H9 (cell line): Measurements from ENCODE around the gene MAN1B1. TPM values are rescaled to one million over a fixed set of nuclear protein-coding genes. Genes with fewer than 3 reads are reported as not detected.

ENCODE experiments used
- DNase-seq: peaks from one replicate; pipeline ENCODE4 v3.0.0-alpha.2; 2017
- H2AFZ ChIP-seq: one replicate; pipeline ENCODE4 v1.6.1; 2013; ENCODE audit warnings: mild to moderate bottlenecking, low read length, control low read depth, moderate library complexity
- H2AK5ac ChIP-seq: 2 replicates; pipeline ENCODE4 v1.6.1; 2013; ENCODE audit warnings: low read length, control low read depth, mixed read lengths; ENCODE audit not compliant: insufficient read length
- H2BK120ac ChIP-seq: one replicate; pipeline ENCODE4 v1.6.1; 2013; ENCODE audit warnings: low read depth, mild to moderate bottlenecking, low read length, control low read depth, inconsistent platforms; ENCODE audit not compliant: poor library complexity, severe bottlenecking
- H2BK12ac ChIP-seq: 2 replicates; pipeline ENCODE4 v1.6.1; 2013; ENCODE audit warnings: low read length, control low read depth, mixed read lengths, low read depth; ENCODE audit not compliant: insufficient read length
- H2BK15ac ChIP-seq: 2 replicates; pipeline ENCODE4 v1.6.1; 2013; ENCODE audit warnings: low read depth, low read length, control low read depth
- H2BK20ac ChIP-seq: one replicate; pipeline ENCODE4 v1.6.1; 2013; ENCODE audit warnings: low read depth, mild to moderate bottlenecking, low read length, control low read depth, inconsistent platforms; ENCODE audit not compliant: poor library complexity, severe bottlenecking
- H2BK5ac ChIP-seq: 2 replicates; pipeline ENCODE4 v1.6.1; 2013; ENCODE audit warnings: low read length, control low read depth, mixed read lengths; ENCODE audit not compliant: insufficient read length
- H3K14ac ChIP-seq: 2 replicates; pipeline ENCODE4 v1.6.1; 2013; ENCODE audit warnings: low read length, control low read depth; ENCODE audit not compliant: insufficient read depth
- H3K18ac ChIP-seq: 2 replicates; pipeline ENCODE4 v1.6.1; 2013; ENCODE audit warnings: low read depth, mild to moderate bottlenecking, mixed read lengths, low read length, control low read depth; ENCODE audit not compliant: insufficient read length
- H3K23ac ChIP-seq: 2 replicates; pipeline ENCODE4 v1.6.1; 2013; ENCODE audit warnings: low read length, control low read depth, mixed read lengths, low read depth; ENCODE audit not compliant: insufficient read length
- H3K23me2 ChIP-seq: 2 replicates; pipeline ENCODE4 v1.6.1; 2013; ENCODE audit warnings: low read depth, mild to moderate bottlenecking, mixed read lengths, low read length, control low read depth; ENCODE audit not compliant: insufficient read length, poor library complexity, severe bottlenecking
- H3K27ac ChIP-seq: 2 replicates; pipeline ENCODE4 v1.5.1; 2013; ENCODE audit warnings: low read length, control low read depth, mixed read lengths, low read depth; ENCODE audit not compliant: insufficient read length
- H3K27me3 ChIP-seq: 2 replicates; pipeline ENCODE4 v1.6.1; 2013; ENCODE audit warnings: low read length, control low read depth, inconsistent platforms; ENCODE audit not compliant: insufficient read depth
- H3K4ac ChIP-seq: 2 replicates; pipeline ENCODE4 v1.6.1; 2013; ENCODE audit warnings: low read depth, mild to moderate bottlenecking, control low read depth, inconsistent platforms, low read length, moderate library complexity
- H3K4me1 ChIP-seq: 2 replicates; pipeline ENCODE4 v1.6.1; 2013; ENCODE audit warnings: low read length, control low read depth, inconsistent platforms; ENCODE audit not compliant: insufficient read depth
- H3K4me2 ChIP-seq: 2 replicates; pipeline ENCODE4 v1.6.1; 2013; ENCODE audit warnings: low read length, control low read depth, mixed read lengths; ENCODE audit not compliant: insufficient read length, insufficient read depth
- H3K56ac ChIP-seq: 2 replicates; pipeline ENCODE4 v1.6.1; 2013; ENCODE audit warnings: low read depth, mild to moderate bottlenecking, mixed read lengths, low read length, control low read depth; ENCODE audit not compliant: insufficient read length
- H3K79me1 ChIP-seq: 2 replicates; pipeline ENCODE4 v1.6.1; 2013; ENCODE audit warnings: low read depth, mild to moderate bottlenecking, moderate library complexity, low read length, control low read depth, inconsistent platforms; ENCODE audit not compliant: insufficient read depth, poor library complexity, severe bottlenecking
- H3K79me2 ChIP-seq: 2 replicates; pipeline ENCODE4 v1.6.1; 2013; ENCODE audit warnings: low read length, control low read depth, inconsistent platforms; ENCODE audit not compliant: insufficient read depth
- H3K9ac ChIP-seq: 2 replicates; pipeline ENCODE4 v1.6.1; 2013; ENCODE audit warnings: low read length, control low read depth, mixed read lengths; ENCODE audit not compliant: insufficient read length; ENCODE audit errors: extremely low read depth
- H3K9me3 ChIP-seq: one replicate; pipeline ENCODE4 v1.6.1; 2013; ENCODE audit warnings: low read depth, low read length, inconsistent platforms; ENCODE audit not compliant: control insufficient read depth
- H3T11ph ChIP-seq: one replicate; pipeline ENCODE4 v1.6.1; 2013; ENCODE audit warnings: mild to moderate bottlenecking, low read length, control low read depth, inconsistent platforms
- H4K20me1 ChIP-seq: one replicate; pipeline ENCODE4 v1.6.1; 2013; ENCODE audit not compliant: control insufficient read depth, insufficient read length, insufficient read depth
- H4K5ac ChIP-seq: 2 replicates; pipeline ENCODE4 v1.6.1; 2013; ENCODE audit warnings: low read depth, mild to moderate bottlenecking, mixed read lengths, low read length, control low read depth; ENCODE audit not compliant: insufficient read length
- H4K8ac ChIP-seq: replicated peaks from 2 replicates; pipeline ENCODE4 v1.6.1; 2013; ENCODE audit warnings: low read length, control low read depth, mixed read lengths, low read depth; ENCODE audit not compliant: insufficient read length
- H4K91ac ChIP-seq: 2 replicates; pipeline ENCODE4 v1.6.1; 2013; ENCODE audit warnings: low read depth, mild to moderate bottlenecking, moderate library complexity, mixed read lengths, low read length, control low read depth; ENCODE audit not compliant: insufficient read length
- H3K27ac Mint-ChIP-seq, 3 experiments: 2 replicates in 2 of 3; 3 replicates in 1 of 3; pipeline ENCODE4 v1.8.0; 2020 to 2021; ENCODE audit warnings: mixed read lengths in 3 of 3, mild to moderate bottlenecking in 1 of 3, moderate library complexity in 1 of 3
- H3K27me3 Mint-ChIP-seq: 2 replicates; pipeline ENCODE4 v1.8.0; 2021; ENCODE audit warnings: low read depth, mild to moderate bottlenecking, moderate library complexity, mixed read lengths
- H3K36me3 Mint-ChIP-seq, 3 experiments: 2 replicates in 2 of 3; 3 replicates in 1 of 3; pipeline ENCODE4 v1.8.0; 2020 to 2021; ENCODE audit warnings: low read depth in 3 of 3, mixed read lengths in 3 of 3; ENCODE audit not compliant: insufficient read depth in 1 of 3
- H3K4me1 Mint-ChIP-seq, 2 experiments: 2 replicates each; pipeline ENCODE4 v1.8.0; 2020; ENCODE audit warnings: mixed read lengths in 2 of 2
- H3K4me3 Mint-ChIP-seq, 2 experiments: 2 replicates in 1 of 2; 3 replicates in 1 of 2; pipeline ENCODE4 v1.8.0; 2020 to 2021; ENCODE audit warnings: mild to moderate bottlenecking in 2 of 2, mixed read lengths in 2 of 2, moderate library complexity in 1 of 2
- H3K9me3 Mint-ChIP-seq, 2 experiments: 2 replicates in 1 of 2; 3 replicates in 1 of 2; pipeline ENCODE4 v1.8.0; 2020; ENCODE audit warnings: mild to moderate bottlenecking in 2 of 2, mixed read lengths in 2 of 2, moderate library complexity in 1 of 2
- WGBS: extraction: QIAGEN DNeasy Blood & Tissue Kit; methylation state at CpG from one replicate; pipeline ENCODE4 v1.1.7; 2013; ENCODE audit warnings: missing lambda C conversion rate, low lambda C conversion rate, mixed read lengths; ENCODE audit not compliant: insufficient read length; ENCODE audit errors: extremely low coverage; 5-methylcytosine and 5-hydroxymethylcytosine counted together
- total RNA-seq: library from RNA; stranded (reverse); gene quantifications from 2 replicates; pipeline ENCODE4 v1.2.1, GENCODE V29; 2021
- TF ChIP-seq, protein P1 (sequence below): fragments of 200-600 bp; sonication (generic); conservative IDR thresholded peaks from 3 replicates; pipeline ENCODE4 v1.8.0; 2021; ENCODE audit warnings: antibody characterized with exemption, mild to moderate bottlenecking

MAN1B1 gene
- total RNA-seq, 1 experiment from 2014 or later, result 34.9 TPM

DNA sequence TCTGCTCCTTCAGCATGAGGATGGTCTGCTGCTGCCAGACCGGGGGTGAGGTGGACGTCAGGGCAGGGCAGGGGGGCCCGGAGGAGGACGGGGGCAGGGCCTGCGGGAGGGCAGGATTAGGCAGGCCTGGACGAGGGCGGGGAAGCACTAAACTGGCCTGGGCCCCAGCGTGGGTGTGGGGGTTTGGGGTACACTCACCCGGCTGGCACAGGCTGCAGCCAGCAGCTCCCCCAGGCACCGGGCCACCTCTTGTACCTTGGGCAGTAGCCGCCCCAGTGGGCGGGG is 22.0 kb upstream of the MAN1B1 start:
- H2BK20ac ChIP-seq, result no peak overlapping the region
- Mint-ChIP-seq H3K27me3 (peaks cover 2% of the 10 kb centered on the region; the same call in 1 of the 2 replicates), H3K9me3 (no peaks in the 10 kb centered on the region), H3K4me3 (no peak overlapping the region), H3K27ac (no peak overlapping the region), H3K36me3 (peaks cover 0 to 5% (median 4%) of the 10 kb centered on the region in 3 experiments; a peak in 4 of 7 replicates), H3K4me1 (peaks cover 8 to 17% of the 10 kb centered on the region in 2 experiments)
- H3K27ac ChIP-seq, result no peak overlapping the region
- no peak overlapping the region for H2BK5ac ChIP-seq
- H4K20me1 ChIP-seq, result peaks cover 4% of the 10 kb centered on the region
- no CpG with 5 or more reads among the region's 12 CpGs for WGBS
- H2AK5ac ChIP-seq, result no peak overlapping the region
- TF ChIP-seq, protein P1, sequence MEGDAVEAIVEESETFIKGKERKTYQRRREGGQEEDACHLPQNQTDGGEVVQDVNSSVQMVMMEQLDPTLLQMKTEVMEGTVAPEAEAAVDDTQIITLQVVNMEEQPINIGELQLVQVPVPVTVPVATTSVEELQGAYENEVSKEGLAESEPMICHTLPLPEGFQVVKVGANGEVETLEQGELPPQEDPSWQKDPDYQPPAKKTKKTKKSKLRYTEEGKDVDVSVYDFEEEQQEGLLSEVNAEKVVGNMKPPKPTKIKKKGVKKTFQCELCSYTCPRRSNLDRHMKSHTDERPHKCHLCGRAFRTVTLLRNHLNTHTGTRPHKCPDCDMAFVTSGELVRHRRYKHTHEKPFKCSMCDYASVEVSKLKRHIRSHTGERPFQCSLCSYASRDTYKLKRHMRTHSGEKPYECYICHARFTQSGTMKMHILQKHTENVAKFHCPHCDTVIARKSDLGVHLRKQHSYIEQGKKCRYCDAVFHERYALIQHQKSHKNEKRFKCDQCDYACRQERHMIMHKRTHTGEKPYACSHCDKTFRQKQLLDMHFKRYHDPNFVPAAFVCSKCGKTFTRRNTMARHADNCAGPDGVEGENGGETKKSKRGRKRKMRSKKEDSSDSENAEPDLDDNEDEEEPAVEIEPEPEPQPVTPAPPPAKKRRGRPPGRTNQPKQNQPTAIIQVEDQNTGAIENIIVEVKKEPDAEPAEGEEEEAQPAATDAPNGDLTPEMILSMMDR, result no peak
- H3K14ac ChIP-seq, result no peak overlapping the region
- no peaks in the 10 kb centered on the region for H3K4me1 ChIP-seq
- H3K79me2 ChIP-seq, result no peaks in the 10 kb centered on the region
- H3K79me1 ChIP-seq, result no peaks in the 10 kb centered on the region
- no peak overlapping the region for H2BK15ac ChIP-seq
- no peak overlapping the region for H2BK12ac ChIP-seq
- no peak overlapping the region for H3K4me2 ChIP-seq
- H3T11ph ChIP-seq, result no peak overlapping the region
- DNase-seq, result no peak
- no peak overlapping the region for H3K9ac ChIP-seq
- no peak overlapping the region for H2BK120ac ChIP-seq
- H3K4ac ChIP-seq, result no peak overlapping the region
- no peaks in the 10 kb centered on the region for H3K9me3 ChIP-seq
- no peak overlapping the region for H3K18ac ChIP-seq
- H3K27me3 ChIP-seq, result no peaks in the 10 kb centered on the region
- no peak overlapping the region for H4K5ac ChIP-seq
- no peak overlapping the region for H2AFZ ChIP-seq
- H3K56ac ChIP-seq, result no peak overlapping the region
- H3K23me2 ChIP-seq, result no peaks in the 10 kb centered on the region
- H4K8ac ChIP-seq, result no peak overlapping the region
- H3K23ac ChIP-seq, result no peak overlapping the region
- H4K91ac ChIP-seq, result no peak overlapping the region
